SK-N-SH (cell line): ENCODE data around the gene ANKRD11. TPM values are rescaled to one million over a fixed set of nuclear protein-coding genes. Genes with fewer than 3 reads are reported as not detected.

Experiments
- CTCF ChIA-PET: fragments of 300-600, 350-600 bp; formaldehyde crosslinking; extraction: SDS; loops from one replicate; lab custom pipeline; 2021; lab: Yijun Ruan, JAX
- POLR2A ChIA-PET: fragments of 350-600 bp; sonication (Branson Sonifier 250); formaldehyde crosslinking; extraction: SDS; loops from one replicate; lab custom pipeline; 2020; ENCODE audit warnings: antibody characterized with exemption, inconsistent platforms; lab: Yijun Ruan, JAX
- DNase-seq: peaks from one replicate; pipeline ENCODE4 v3.0.0; 2012
- H2AFZ ChIP-seq: fragments of 200-600 bp; sonication (generic); 2 replicates; pipeline ENCODE4 v1.8.1; 2016; ENCODE audit warnings: antibody characterized with exemption, mild to moderate bottlenecking, low read depth
- H3F3A ChIP-seq: fragments of 200-600 bp; sonication (generic); replicated peaks from 2 replicates; pipeline ENCODE3; 2016; ENCODE audit warnings: antibody characterized with exemption, mild to moderate bottlenecking; ENCODE audit not compliant: insufficient read depth
- H3K27ac ChIP-seq, 2 experiments: fragments of 200-500 bp in 1 of 2; fragments of 200-600 bp in 1 of 2; sonication (Bioruptor generic) in 1 of 2; sonication (generic), shearing (Covaris generic) in 1 of 2; 2 replicates each; pipeline versions ENCODE4 v1.5.1 to v1.6.1; 2014 to 2016; ENCODE audit warnings: low read depth in 2 of 2, inconsistent platforms in 1 of 2, low read length in 1 of 2, mild to moderate bottlenecking in 1 of 2, mixed read lengths in 1 of 2
- H3K27me3 ChIP-seq: fragments of 200-600 bp; sonication (generic), shearing (Covaris generic); 2 replicates; pipeline ENCODE4 v1.6.1; 2016; ENCODE audit warnings: mixed run types; ENCODE audit not compliant: insufficient read depth
- H3K36me3 ChIP-seq, 2 experiments: fragments of 200-500 bp in 1 of 2; fragments of 200-600 bp in 1 of 2; sonication (Bioruptor generic) in 1 of 2; sonication (generic) in 1 of 2; replicated peaks in 1 of 2; 2 replicates each; pipeline versions ENCODE3 to v1.5.1; 2014 to 2016; ENCODE audit warnings: low read length in 1 of 2, mild to moderate bottlenecking in 1 of 2; ENCODE audit not compliant: insufficient read depth in 2 of 2, control insufficient read depth in 1 of 2
- H3K4me1 ChIP-seq, 2 experiments: fragments of 200-500 bp in 1 of 2; fragments of 200-600 bp in 1 of 2; sonication (Bioruptor generic) in 1 of 2; sonication (generic), shearing (Covaris generic) in 1 of 2; 2 replicates each; pipeline versions ENCODE4 v1.5.1 to v1.6.1; 2014 to 2016; ENCODE audit warnings: low read depth in 1 of 2, low read length in 1 of 2, mixed run types in 1 of 2; ENCODE audit not compliant: insufficient read depth in 2 of 2, control insufficient read depth in 1 of 2
- H3K4me2 ChIP-seq: fragments of 200-600 bp; sonication (generic), shearing (Covaris generic); 2 replicates; pipeline ENCODE4 v1.6.1; 2017; ENCODE audit warnings: mixed run types
- H3K4me3 ChIP-seq, 2 experiments: fragments of 200-500 bp in 1 of 2; fragments of 200-600 bp in 1 of 2; sonication (Bioruptor generic) in 1 of 2; sonication (generic), shearing (Covaris generic) in 1 of 2; 2 replicates each; pipeline versions ENCODE4 v1.5.1 to v1.8.1; 2014 to 2016; ENCODE audit warnings: low read depth in 2 of 2, inconsistent platforms in 1 of 2, low read length in 1 of 2, mild to moderate bottlenecking in 1 of 2, mixed read lengths in 1 of 2, moderate library complexity in 1 of 2
- H3K79me2 ChIP-seq: fragments of 200-600 bp; sonication (generic); 2 replicates; pipeline ENCODE4 v1.8.1; 2017; ENCODE audit warnings: mild to moderate bottlenecking; ENCODE audit not compliant: insufficient read depth
- H3K9ac ChIP-seq: fragments of 200-600 bp; sonication (generic); 2 replicates; pipeline ENCODE4 v1.6.1; 2017; ENCODE audit warnings: mixed run types
- H3K9me2 ChIP-seq: fragments of 200-600 bp; sonication (generic); 2 replicates; pipeline ENCODE4 v1.6.1; 2017; ENCODE audit warnings: mixed run types
- H3K9me3 ChIP-seq: fragments of 200-600 bp; sonication (generic); 2 replicates; pipeline ENCODE4 v1.6.1; 2017; ENCODE audit warnings: mixed run types, mild to moderate bottlenecking, moderate library complexity
- H4K20me1 ChIP-seq: fragments of 200-600 bp; sonication (generic); 2 replicates; pipeline ENCODE4 v1.6.1; 2017; ENCODE audit warnings: mild to moderate bottlenecking, mixed run types; ENCODE audit not compliant: insufficient read depth
- CHD2 ChIP-seq: fragments of 150-350 bp; IDR thresholded peaks from 2 replicates; pipeline ENCODE4 v1.6.1; 2018; ENCODE audit warnings: low read length; ENCODE audit not compliant: partially characterized antibody
- ELF1 ChIP-seq: IDR thresholded peaks from 2 replicates; pipeline ENCODE4 v1.4.0; 2012
- EZH2phosphoT487 ChIP-seq: fragments of 200-600 bp; sonication (generic); IDR thresholded peaks from 2 replicates; pipeline ENCODE4 v1.6.1; 2017; ENCODE audit warnings: low read depth, mixed run types, mild to moderate bottlenecking, antibody characterized with exemption, moderate library complexity, borderline replicate concordance
- FOSL2 ChIP-seq: IDR thresholded peaks from 2 replicates; pipeline ENCODE4 v1.4.0; 2012; ENCODE audit warnings: low read depth, mild to moderate bottlenecking, moderate library complexity, borderline replicate concordance
- FOXJ3 ChIP-seq: sonication (generic); formaldehyde crosslinking; IDR thresholded peaks from 2 replicates; pipeline ENCODE4 v1.5.1; 2020; ENCODE audit warnings: mild to moderate bottlenecking, missing genetic modification reagents
- FOXM1 ChIP-seq: IDR thresholded peaks from 2 replicates; pipeline ENCODE4 v1.4.0; 2012; ENCODE audit warnings: low read depth, mild to moderate bottlenecking
- MEF2A ChIP-seq: IDR thresholded peaks from 2 replicates; pipeline ENCODE4 v1.4.0; 2012; ENCODE audit warnings: low read depth, borderline replicate concordance
- MXI1 ChIP-seq: IDR thresholded peaks from 2 replicates; pipeline ENCODE4 v1.6.1; 2012; ENCODE audit warnings: mild to moderate bottlenecking, low read depth, low read length, improper control_type of control experiment
- NFIC ChIP-seq: IDR thresholded peaks from 2 replicates; pipeline ENCODE4 v1.4.0; 2012; ENCODE audit warnings: borderline replicate concordance
- POLR2AphosphoS5 ChIP-seq: IDR thresholded peaks from 2 replicates; pipeline ENCODE4 v1.6.1; 2012; ENCODE audit warnings: low read depth, low read length
- RXRA ChIP-seq: IDR thresholded peaks from 2 replicates; pipeline ENCODE4 v1.4.0; 2012; ENCODE audit warnings: low read depth, mild to moderate bottlenecking, borderline replicate concordance
- SIN3A ChIP-seq: IDR thresholded peaks from 2 replicates; pipeline ENCODE4 v1.6.1; 2012; ENCODE audit warnings: low read depth, mild to moderate bottlenecking, low read length, moderate library complexity, borderline replicate concordance
- SMC3 ChIP-seq: IDR thresholded peaks from 2 replicates; pipeline ENCODE4 v1.6.1; 2012; ENCODE audit warnings: low read depth, low read length, improper control_type of control experiment
- TCF12 ChIP-seq: IDR thresholded peaks from 2 replicates; pipeline ENCODE4 v1.4.0; 2012
- TEAD4 ChIP-seq: IDR thresholded peaks from 2 replicates; pipeline ENCODE4 v1.4.0; 2012; ENCODE audit warnings: mild to moderate bottlenecking, borderline replicate concordance; ENCODE audit not compliant: insufficient read depth
- YY1 ChIP-seq: IDR thresholded peaks from 2 replicates; pipeline ENCODE4 v1.4.0; 2012; ENCODE audit warnings: low read depth, mild to moderate bottlenecking
- WGBS: methylation state at CpG from one replicate; pipeline ENCODE4 v1.1.6; 2017; ENCODE audit warnings: low lambda C conversion rate; 5-methylcytosine and 5-hydroxymethylcytosine counted together
- polyA plus RNA-seq, 3 experiments: library from polyadenylated mRNA; depleted of rRNA; stranded (reverse); fragments of >200 nt; gene quantifications; 2 replicates each; pipeline ENCODE4 v1.2.3, GENCODE V29; 2012
- TF ChIP-seq, protein P1 (sequence below): IDR thresholded peaks from 2 replicates; pipeline ENCODE4 v1.6.1; 2012; ENCODE audit warnings: mild to moderate bottlenecking, low read depth, low read length, moderate library complexity
- TF ChIP-seq, protein P2 (sequence below): IDR thresholded peaks from 2 replicates; pipeline ENCODE4 v1.4.0; 2012; ENCODE audit warnings: low read depth
- TF ChIP-seq, protein P3 (sequence below): fragments of 200-600 bp; sonication (generic); IDR thresholded peaks from 2 replicates; pipeline ENCODE4 v1.6.1; 2017; ENCODE audit warnings: antibody characterized with exemption, mild to moderate bottlenecking, moderate library complexity

ANKRD11 gene
- polyA plus RNA-seq, 1 of the 3 experiments (the other 2 are of a cell fraction) = 50.2 TPM

DNA sequence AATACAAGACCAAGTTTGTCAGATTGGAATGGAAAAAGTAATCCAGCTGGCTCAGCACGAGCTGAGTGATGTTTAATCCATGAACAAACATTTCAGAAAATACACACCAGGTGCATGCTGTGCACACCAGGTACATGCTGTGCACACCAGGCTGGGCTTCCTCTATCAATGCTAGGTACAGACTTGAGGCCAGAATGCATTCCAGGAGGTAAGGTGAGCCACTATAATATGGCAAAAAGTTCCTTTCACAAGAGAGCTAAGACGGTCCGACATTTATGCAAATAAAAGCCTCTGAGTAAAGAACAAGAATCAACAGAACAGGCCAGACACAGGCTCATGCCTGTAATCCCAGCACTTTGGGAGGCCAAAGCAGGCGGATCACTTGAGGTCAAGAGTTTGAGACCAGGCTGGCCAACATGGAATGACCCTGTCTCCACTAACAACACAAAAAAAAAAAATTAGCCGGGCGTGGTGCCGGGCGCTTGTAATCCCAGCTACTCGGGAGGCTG, 144.7 kb downstream of the ANKRD11 start (continued):
- TF ChIP-seq TEAD4 = no peak
- no peak for TF ChIP-seq FOXJ3
- TF ChIP-seq POLR2AphosphoS5 = no peak
- no peak for TF ChIP-seq SIN3A
- no peak for TF ChIP-seq ELF1
- TF ChIP-seq, protein P1, sequence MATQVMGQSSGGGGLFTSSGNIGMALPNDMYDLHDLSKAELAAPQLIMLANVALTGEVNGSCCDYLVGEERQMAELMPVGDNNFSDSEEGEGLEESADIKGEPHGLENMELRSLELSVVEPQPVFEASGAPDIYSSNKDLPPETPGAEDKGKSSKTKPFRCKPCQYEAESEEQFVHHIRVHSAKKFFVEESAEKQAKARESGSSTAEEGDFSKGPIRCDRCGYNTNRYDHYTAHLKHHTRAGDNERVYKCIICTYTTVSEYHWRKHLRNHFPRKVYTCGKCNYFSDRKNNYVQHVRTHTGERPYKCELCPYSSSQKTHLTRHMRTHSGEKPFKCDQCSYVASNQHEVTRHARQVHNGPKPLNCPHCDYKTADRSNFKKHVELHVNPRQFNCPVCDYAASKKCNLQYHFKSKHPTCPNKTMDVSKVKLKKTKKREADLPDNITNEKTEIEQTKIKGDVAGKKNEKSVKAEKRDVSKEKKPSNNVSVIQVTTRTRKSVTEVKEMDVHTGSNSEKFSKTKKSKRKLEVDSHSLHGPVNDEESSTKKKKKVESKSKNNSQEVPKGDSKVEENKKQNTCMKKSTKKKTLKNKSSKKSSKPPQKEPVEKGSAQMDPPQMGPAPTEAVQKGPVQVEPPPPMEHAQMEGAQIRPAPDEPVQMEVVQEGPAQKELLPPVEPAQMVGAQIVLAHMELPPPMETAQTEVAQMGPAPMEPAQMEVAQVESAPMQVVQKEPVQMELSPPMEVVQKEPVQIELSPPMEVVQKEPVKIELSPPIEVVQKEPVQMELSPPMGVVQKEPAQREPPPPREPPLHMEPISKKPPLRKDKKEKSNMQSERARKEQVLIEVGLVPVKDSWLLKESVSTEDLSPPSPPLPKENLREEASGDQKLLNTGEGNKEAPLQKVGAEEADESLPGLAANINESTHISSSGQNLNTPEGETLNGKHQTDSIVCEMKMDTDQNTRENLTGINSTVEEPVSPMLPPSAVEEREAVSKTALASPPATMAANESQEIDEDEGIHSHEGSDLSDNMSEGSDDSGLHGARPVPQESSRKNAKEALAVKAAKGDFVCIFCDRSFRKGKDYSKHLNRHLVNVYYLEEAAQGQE = no peak

DNA sequence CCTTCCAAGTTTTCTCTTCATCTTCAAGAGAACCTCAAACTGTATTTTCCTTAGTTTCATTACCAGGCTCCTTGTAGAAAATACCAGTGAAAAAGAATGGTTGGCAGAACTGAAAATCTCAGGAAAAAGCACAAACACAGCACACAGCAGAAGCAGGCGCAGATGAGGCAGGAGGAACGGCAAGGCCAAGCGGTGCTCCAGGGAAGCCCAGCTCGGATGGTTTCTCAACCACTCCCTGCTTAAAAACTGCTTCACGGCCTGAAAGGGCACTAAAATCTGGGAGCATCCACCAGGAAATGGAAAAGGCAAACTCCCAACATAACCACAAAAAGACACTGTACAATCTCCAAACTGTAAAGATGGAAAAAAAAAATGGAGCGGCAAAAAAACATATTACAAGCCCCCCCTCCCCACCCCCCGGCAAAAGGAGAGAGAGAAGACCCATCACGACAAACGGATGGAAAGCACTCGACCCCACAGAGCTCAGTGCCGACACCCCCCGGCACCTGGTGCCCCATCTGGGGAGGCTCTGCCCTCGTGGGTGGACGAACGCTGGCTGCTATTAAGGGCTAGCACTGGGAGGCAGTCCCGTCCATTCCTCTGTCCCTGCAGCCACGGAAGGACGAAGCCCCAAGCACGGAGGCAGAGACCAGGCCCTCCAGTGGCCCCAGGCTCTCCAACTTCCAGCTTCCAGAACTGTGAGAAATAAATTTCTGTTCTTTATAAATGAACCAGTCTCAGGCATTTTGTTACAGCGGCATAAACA, 145.3 kb downstream of the ANKRD11 start:
- POLR2A ChIA-PET = interaction anchor here (0.6 kb wide), 1 partner anchor 9 kb away, joined by 3 read pairs; no protein-coding TSS in a partner anchor
- peaks cover 4 to 33% of the 10 kb centered on the region in 2 experiments; a peak in 1 of 4 replicates for H3K4me1 ChIP-seq
- WGBS = 89% methylated on average over 20 of the region's 20 CpGs

More for the DNA sequence above, 145.3 kb downstream of the ANKRD11 start:
- Histone ChIP-seq H3K27ac (no peak overlapping the region; a peak in 1 of 4 replicates), H3K9ac (no peak overlapping the region), H3K4me2 (no peak overlapping the region)
- DNase-seq = no peak
- TF ChIP-seq MEF2A (no peak), FOSL2 (no peak), YY1 (no peak), SMC3 (no peak), NFIC (no peak), CHD2 (no peak), TCF12 (no peak), EZH2phosphoT487 (no peak), MXI1 (no peak), TEAD4 (no peak), RXRA (no peak), FOXM1 (no peak)
- TF ChIP-seq, protein P2, sequence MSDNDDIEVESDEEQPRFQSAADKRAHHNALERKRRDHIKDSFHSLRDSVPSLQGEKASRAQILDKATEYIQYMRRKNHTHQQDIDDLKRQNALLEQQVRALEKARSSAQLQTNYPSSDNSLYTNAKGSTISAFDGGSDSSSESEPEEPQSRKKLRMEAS = no peak
- TF ChIP-seq, protein P1 = no peak
- TF ChIP-seq, protein P3, sequence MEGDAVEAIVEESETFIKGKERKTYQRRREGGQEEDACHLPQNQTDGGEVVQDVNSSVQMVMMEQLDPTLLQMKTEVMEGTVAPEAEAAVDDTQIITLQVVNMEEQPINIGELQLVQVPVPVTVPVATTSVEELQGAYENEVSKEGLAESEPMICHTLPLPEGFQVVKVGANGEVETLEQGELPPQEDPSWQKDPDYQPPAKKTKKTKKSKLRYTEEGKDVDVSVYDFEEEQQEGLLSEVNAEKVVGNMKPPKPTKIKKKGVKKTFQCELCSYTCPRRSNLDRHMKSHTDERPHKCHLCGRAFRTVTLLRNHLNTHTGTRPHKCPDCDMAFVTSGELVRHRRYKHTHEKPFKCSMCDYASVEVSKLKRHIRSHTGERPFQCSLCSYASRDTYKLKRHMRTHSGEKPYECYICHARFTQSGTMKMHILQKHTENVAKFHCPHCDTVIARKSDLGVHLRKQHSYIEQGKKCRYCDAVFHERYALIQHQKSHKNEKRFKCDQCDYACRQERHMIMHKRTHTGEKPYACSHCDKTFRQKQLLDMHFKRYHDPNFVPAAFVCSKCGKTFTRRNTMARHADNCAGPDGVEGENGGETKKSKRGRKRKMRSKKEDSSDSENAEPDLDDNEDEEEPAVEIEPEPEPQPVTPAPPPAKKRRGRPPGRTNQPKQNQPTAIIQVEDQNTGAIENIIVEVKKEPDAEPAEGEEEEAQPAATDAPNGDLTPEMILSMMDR = no peak
- TF ChIP-seq, all 33 proteins: peak for 0
- no peaks in the 10 kb centered on the region for H3K9me3 ChIP-seq
- no peaks in the 10 kb centered on the region for H3F3A ChIP-seq
- H3K36me3 ChIP-seq = peaks cover 0 to 4% of the 10 kb centered on the region in 2 experiments
- no peaks in the 10 kb centered on the region for H3K9me2 ChIP-seq
- no peak overlapping the region for H2AFZ ChIP-seq
- no peak overlapping the region for H3K4me3 ChIP-seq
- peaks cover 100% of the 10 kb centered on the region for H3K79me2 ChIP-seq
- H4K20me1 ChIP-seq = peaks cover 99% of the 10 kb centered on the region
- H3K27me3 ChIP-seq = no peaks in the 10 kb centered on the region
- CTCF ChIA-PET = interaction anchor here (0.9 to 2.1 kb wide), 4 partner anchors 10 to 164 kb away, joined by 3 to 7 read pairs (median 3); no protein-coding TSS in a partner anchor
